Glutamatergic neuron (in vitro differentiated cells): ENCODE measurements around the gene WNT3A. TPM values are rescaled to one million over a fixed set of nuclear protein-coding genes. Genes with fewer than 3 reads are reported as not detected.
"Not testable (repeated sequence)": the region's sequence is repeated elsewhere in the genome, so short reads cannot be mapped to it uniquely, and the experiment has no call there.

Source experiments
- DNase-seq: peaks from one replicate; pipeline ENCODE4 v3.0.0; 2022
- H3K27ac Mint-ChIP-seq: one replicate; pipeline ENCODE4 v1.8.0; 2020; ENCODE audit warnings: mild to moderate bottlenecking, mixed read lengths, inconsistent platforms; ENCODE audit not compliant: unreplicated experiment
- H3K27me3 Mint-ChIP-seq: one replicate; pipeline ENCODE4 v1.8.0; 2020; ENCODE audit warnings: mild to moderate bottlenecking, moderate library complexity, mixed read lengths, inconsistent platforms; ENCODE audit not compliant: unreplicated experiment
- H3K36me3 Mint-ChIP-seq: one replicate; pipeline ENCODE4 v1.8.0; 2020; ENCODE audit warnings: mild to moderate bottlenecking, mixed read lengths, inconsistent platforms; ENCODE audit not compliant: unreplicated experiment
- H3K4me1 Mint-ChIP-seq: one replicate; pipeline ENCODE4 v1.8.0; 2020; ENCODE audit warnings: mild to moderate bottlenecking, low read depth, mixed read lengths, inconsistent platforms; ENCODE audit not compliant: unreplicated experiment
- H3K4me3 Mint-ChIP-seq: one replicate; pipeline ENCODE4 v1.8.0; 2020; ENCODE audit warnings: mild to moderate bottlenecking, mixed read lengths, inconsistent platforms; ENCODE audit not compliant: unreplicated experiment
- H3K9me3 Mint-ChIP-seq: one replicate; pipeline ENCODE4 v1.8.0; 2020; ENCODE audit warnings: mild to moderate bottlenecking, moderate library complexity, mixed read lengths, inconsistent platforms; ENCODE audit not compliant: unreplicated experiment
- total RNA-seq: library from RNA; stranded (reverse); fragmentation: NEBNext Ultra II Directional; extraction: Animal tissue kit (Norgen Biotek cat#: 25700); gene quantifications from one replicate; pipeline ENCODE4 v1.2.1, GENCODE V29; 2021; ENCODE audit not compliant: unreplicated experiment
- TF ChIP-seq, protein P1 (sequence below): fragments of 200-600 bp; sonication (generic); IDR thresholded peaks from one replicate; pipeline ENCODE4 v1.5.0; 2021; ENCODE audit not compliant: partially characterized antibody, unreplicated experiment

Gene WNT3A
- total RNA-seq, 1 donor from 2014 or later: not detected

DNA sequence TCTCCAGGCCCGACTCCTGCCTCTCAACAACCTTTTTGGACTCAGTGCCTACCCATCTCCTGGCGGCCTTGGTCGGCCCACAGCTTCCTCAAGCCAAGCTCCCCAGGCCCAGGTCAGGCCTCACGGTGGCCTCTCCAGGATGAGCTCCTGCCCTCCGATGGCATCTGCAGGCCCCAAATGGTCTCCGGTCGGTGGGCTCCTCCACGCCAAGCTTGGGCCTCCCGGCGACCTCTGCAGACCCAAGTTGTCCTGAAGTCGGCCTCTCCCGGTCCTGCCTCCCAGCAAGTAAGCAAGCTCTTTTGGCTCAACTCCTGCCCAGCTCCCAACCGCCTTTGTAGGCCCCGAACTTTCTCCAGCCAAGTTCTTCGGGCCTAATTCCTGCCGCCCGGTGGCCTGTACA is 35.6 kb upstream of the WNT3A start:
- not testable (repeated sequence) for H3K9me3 Mint-ChIP-seq, H3K27me3 Mint-ChIP-seq, H3K27ac Mint-ChIP-seq, H3K36me3 Mint-ChIP-seq, H3K4me1 Mint-ChIP-seq, DNase-seq, H3K4me3 Mint-ChIP-seq

DNA sequence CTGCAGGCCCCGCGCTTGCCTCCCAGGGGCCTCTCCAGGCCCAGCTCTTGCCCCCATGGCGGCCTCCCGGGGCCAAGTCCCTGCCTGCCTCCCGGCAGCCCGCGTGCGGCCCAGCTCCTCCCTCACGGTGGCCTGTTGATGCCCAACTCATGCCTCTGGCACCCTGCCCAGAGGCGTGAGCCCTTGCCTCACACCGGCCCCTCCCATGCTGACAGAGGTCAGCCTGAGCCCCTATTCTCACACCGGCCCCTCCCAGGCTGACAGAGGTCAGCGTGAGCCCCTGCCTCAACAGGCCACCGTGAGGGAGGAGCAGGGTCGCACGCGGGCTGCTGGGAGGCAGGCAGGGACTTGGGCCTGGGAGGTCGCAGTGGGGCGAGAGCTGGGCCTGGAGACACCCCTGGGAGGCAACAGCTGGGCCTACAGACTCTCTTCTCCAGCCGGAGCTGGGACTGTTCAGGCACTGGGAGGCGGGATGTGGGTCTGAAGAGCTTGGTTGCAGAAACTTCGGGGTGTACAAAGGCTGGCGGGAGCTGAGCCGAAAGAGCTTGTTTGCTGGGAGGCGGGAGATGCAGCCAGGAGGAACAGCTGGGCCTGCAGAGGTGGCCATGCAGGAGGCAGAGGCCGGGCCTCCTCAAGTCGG is 35.0 kb upstream of the WNT3A start:
- H3K27ac Mint-ChIP-seq, DNase-seq, H3K9me3 Mint-ChIP-seq, H3K4me1 Mint-ChIP-seq, H3K4me3 Mint-ChIP-seq, H3K27me3 Mint-ChIP-seq, H3K36me3 Mint-ChIP-seq: not testable (repeated sequence)

DNA sequence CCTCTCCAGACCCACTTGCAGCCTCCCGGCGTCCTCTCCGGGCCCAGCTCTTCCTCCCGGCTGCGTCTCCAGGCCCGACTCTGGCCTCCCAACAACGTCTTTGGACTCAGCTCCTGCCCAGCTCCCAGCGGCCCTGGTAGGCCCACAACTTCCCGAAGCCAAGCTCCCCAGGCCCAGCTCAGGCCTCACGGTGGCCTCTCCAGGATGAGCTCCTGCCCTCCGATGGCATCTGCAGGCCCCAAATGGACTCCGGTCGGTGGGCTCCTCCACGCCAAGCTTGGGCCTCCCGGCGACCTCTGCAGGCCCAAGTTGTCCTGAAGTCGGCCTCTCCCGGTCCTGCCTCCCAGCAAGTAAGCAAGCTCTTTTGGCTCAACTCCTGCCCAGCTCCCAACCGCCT is 34.5 kb upstream of the WNT3A start:
- not testable (repeated sequence) for H3K4me3 Mint-ChIP-seq, DNase-seq, H3K36me3 Mint-ChIP-seq, H3K4me1 Mint-ChIP-seq, H3K27me3 Mint-ChIP-seq, H3K27ac Mint-ChIP-seq, H3K9me3 Mint-ChIP-seq

DNA sequence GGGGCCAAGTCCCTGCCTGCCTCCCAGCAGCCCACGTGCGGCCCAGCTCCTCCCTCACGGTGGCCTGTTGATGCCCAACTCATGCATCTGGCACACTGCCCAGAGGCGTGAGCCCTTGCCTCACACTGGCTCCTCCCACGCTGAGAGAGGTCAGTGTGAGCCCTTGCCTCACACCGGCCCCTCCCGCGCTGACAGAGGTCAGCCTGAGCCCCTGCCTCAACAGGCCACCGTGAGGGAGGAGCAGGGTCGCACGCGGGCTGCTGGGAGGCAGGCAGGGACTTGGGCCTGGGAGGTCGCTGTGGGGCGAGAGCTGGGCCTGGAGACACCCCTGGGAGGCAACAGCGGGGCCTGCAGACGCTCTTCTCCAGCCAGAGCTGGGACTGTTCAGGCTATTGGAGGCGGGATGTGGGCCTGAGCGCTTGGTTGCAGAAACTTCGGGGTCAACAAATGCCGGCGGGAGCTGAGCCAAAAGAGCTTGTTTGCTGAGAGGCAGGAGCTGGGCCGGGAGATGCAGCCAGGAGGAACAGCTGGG is 33.9 kb upstream of the WNT3A start:
- not testable (repeated sequence) for H3K27me3 Mint-ChIP-seq, H3K9me3 Mint-ChIP-seq, H3K4me1 Mint-ChIP-seq, H3K27ac Mint-ChIP-seq, H3K36me3 Mint-ChIP-seq, H3K4me3 Mint-ChIP-seq, DNase-seq

DNA sequence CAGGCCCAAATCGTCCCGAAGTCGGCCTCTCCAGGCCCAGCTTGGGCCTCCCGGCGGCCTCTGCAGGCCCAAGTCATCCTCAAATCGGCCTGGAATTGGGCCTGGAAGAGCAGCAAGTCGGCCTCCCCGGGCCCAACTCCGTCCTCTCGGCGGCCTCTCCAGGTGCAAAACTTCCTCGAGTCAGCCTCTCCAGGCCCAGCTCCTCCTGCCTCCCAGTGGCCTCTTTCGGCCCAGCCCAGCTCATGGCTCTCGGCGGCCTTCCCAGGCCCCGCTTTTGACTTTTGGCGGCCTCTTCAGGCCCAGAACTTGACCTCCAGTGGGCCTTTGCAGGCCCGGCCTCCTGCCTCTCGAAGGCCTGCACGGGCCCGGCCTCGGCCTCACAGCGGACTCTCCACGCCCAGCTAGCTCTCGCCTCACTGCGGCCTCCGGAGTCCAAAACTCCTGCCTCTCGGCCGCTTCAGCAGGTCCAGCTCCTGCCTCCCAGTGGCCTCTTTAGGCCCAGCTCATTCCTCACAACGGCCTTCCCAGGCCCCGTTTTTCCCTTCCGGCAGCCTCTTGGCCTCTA is 33.0 kb upstream of the WNT3A start:
- not testable (repeated sequence) for H3K4me1 Mint-ChIP-seq, H3K27me3 Mint-ChIP-seq, DNase-seq, H3K36me3 Mint-ChIP-seq, H3K27ac Mint-ChIP-seq, H3K9me3 Mint-ChIP-seq, H3K4me3 Mint-ChIP-seq

DNA sequence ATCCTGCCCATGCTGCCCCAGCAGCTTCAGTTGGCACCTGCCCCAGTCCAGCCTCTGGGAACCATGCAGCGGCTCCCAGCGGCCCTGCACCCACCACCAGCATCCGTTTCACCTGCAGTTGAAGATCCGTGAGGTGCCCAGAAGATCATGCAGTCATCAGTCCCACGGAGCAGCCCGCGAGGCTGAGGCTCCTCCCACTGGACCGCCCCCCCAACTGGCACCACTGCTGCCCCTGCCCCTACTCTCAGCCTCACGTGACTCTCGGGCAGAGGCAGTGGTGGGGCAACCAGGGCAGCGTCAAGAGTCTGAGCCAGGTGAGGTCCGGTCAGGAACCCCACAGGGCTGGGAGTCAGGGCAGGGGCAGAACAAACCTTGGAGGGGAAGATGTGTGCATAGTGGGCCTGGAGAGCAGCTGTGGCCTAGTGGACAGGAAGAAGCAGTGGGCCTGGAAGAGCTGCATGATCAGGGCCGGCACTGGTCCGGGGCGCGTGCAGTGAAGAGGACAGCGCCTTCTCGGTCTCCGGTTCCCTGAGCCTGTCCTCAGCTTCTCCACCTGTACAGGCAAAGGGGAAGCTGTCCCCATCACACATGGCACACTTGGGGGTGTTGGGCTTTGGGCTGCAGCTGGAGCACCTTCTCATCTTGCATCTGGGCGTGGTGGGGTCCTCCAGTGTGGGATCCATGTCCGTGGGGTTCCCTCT is 31.1 kb upstream of the WNT3A start:
- not testable (repeated sequence) for H3K4me3 Mint-ChIP-seq, H3K4me1 Mint-ChIP-seq, DNase-seq

DNA sequence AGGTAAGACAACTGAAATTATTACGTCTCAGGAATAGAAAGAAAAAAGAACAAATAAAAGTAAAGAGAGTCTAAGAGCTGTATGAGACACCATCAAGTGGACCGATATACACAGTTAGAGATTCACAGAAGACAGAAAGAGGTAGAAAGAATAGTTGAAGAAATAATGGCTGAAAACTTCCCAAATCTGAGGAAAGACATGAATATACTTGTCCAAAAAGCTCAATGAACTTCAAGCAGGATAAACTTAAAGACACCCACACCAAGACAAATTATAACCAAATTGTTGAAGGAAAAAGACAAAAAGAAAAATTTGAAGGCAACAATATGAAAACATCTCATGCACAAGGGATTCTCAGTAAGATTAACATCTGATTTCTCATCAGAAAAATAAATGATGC is 19.6 kb upstream of the WNT3A start:
- no peak overlapping the region for H3K27ac Mint-ChIP-seq
- no peaks in the 10 kb centered on the region for H3K36me3 Mint-ChIP-seq
- no peak overlapping the region for H3K4me3 Mint-ChIP-seq
- no peaks in the 10 kb centered on the region for H3K27me3 Mint-ChIP-seq
- H3K4me1 Mint-ChIP-seq: no peaks in the 10 kb centered on the region
- peaks cover 3% of the 10 kb centered on the region for H3K9me3 Mint-ChIP-seq
- TF ChIP-seq, protein P1, sequence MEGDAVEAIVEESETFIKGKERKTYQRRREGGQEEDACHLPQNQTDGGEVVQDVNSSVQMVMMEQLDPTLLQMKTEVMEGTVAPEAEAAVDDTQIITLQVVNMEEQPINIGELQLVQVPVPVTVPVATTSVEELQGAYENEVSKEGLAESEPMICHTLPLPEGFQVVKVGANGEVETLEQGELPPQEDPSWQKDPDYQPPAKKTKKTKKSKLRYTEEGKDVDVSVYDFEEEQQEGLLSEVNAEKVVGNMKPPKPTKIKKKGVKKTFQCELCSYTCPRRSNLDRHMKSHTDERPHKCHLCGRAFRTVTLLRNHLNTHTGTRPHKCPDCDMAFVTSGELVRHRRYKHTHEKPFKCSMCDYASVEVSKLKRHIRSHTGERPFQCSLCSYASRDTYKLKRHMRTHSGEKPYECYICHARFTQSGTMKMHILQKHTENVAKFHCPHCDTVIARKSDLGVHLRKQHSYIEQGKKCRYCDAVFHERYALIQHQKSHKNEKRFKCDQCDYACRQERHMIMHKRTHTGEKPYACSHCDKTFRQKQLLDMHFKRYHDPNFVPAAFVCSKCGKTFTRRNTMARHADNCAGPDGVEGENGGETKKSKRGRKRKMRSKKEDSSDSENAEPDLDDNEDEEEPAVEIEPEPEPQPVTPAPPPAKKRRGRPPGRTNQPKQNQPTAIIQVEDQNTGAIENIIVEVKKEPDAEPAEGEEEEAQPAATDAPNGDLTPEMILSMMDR: no peak
- DNase-seq: no peak

More for the DNA sequence above, 31.1 kb upstream of the WNT3A start:
- H3K36me3 Mint-ChIP-seq, H3K27me3 Mint-ChIP-seq, H3K9me3 Mint-ChIP-seq, H3K27ac Mint-ChIP-seq: not testable (repeated sequence)
